DOHH2 (cell line): ENCODE results near the gene PTPRH.

Experiments
- H3F3A ChIP-seq: fragments of 200-600 bp; sonication (generic), shearing (Covaris generic); 2 replicates; pipeline ENCODE4 v1.6.0; 2016; ENCODE audit warnings: antibody characterized with exemption, mild to moderate bottlenecking; ENCODE audit not compliant: control insufficient read depth, insufficient read depth
- H3K27ac ChIP-seq: fragments of 200-600 bp; sonication (generic); 2 replicates; pipeline ENCODE4 v1.5.1; 2014; ENCODE audit warnings: low read depth, mild to moderate bottlenecking, low read length, moderate library complexity
- H3K27me3 ChIP-seq: fragments of 200-600 bp; sonication (generic); 2 replicates; pipeline ENCODE4 v1.6.1; 2014; ENCODE audit warnings: mild to moderate bottlenecking, low read length, mixed read lengths; ENCODE audit not compliant: control insufficient read depth
- H3K36me3 ChIP-seq: fragments of 200-600 bp; sonication (generic); 2 replicates; pipeline ENCODE4 v1.6.1; 2014; ENCODE audit warnings: mild to moderate bottlenecking, low read length, moderate library complexity, mixed read lengths; ENCODE audit not compliant: control insufficient read depth
- H3K4me1 ChIP-seq: fragments of 200-600 bp; sonication (generic); 2 replicates; pipeline ENCODE4 v1.6.1; 2014; ENCODE audit warnings: mild to moderate bottlenecking, low read length, mixed read lengths; ENCODE audit not compliant: control insufficient read depth
- H3K4me2 ChIP-seq: fragments of 200-600 bp; sonication (generic); 2 replicates; pipeline ENCODE4 v1.6.0; 2014; ENCODE audit warnings: mild to moderate bottlenecking, low read length, moderate library complexity
- H3K4me3 ChIP-seq: fragments of 200-600 bp; sonication (generic); 2 replicates; pipeline ENCODE4 v1.5.1; 2014; ENCODE audit warnings: mild to moderate bottlenecking, low read length, mixed read lengths
- H3K79me2 ChIP-seq: fragments of 200-600 bp; sonication (generic); 2 replicates; pipeline ENCODE4 v1.6.1; 2014; ENCODE audit warnings: mild to moderate bottlenecking, low read length, mixed read lengths; ENCODE audit not compliant: control insufficient read depth
- H3K9me2 ChIP-seq: fragments of 200-600 bp; sonication (generic); replicated peaks from 2 replicates; pipeline ENCODE4 v1.6.1; 2014; ENCODE audit warnings: mild to moderate bottlenecking, low read length, mixed read lengths; ENCODE audit not compliant: control insufficient read depth
- H3K9me3 ChIP-seq: fragments of 200-600 bp; sonication (generic); 2 replicates; pipeline ENCODE4 v1.6.1; 2014; ENCODE audit warnings: antibody characterized with exemption, low read length, mixed read lengths; ENCODE audit not compliant: control insufficient read depth, insufficient read depth
- H4K20me1 ChIP-seq: fragments of 200-600 bp; sonication (generic); 2 replicates; pipeline ENCODE4 v1.6.0; 2014; ENCODE audit warnings: low read depth, mild to moderate bottlenecking, antibody characterized with exemption, low read length, moderate library complexity; ENCODE audit not compliant: control insufficient read depth, insufficient read depth
- CTCF ChIP-seq: fragments of 200-600 bp; sonication (generic); IDR thresholded peaks from one replicate; pipeline ENCODE4 v1.5.1; 2014; ENCODE audit warnings: antibody characterized with exemption, mild to moderate bottlenecking, low read depth, low read length; ENCODE audit not compliant: poor library complexity, severe bottlenecking
- EZH2phosphoT487 ChIP-seq: fragments of 200-600 bp; sonication (generic); IDR thresholded peaks from 2 replicates; pipeline ENCODE4 v1.6.1; 2017; ENCODE audit warnings: borderline replicate concordance, mild to moderate bottlenecking, antibody characterized with exemption, low read length, moderate library complexity, mixed read lengths

Gene PTPRH

GRCh38 chr19:55250262-55251036 lies 41.1 kb upstream of the PTPRH start:
- H3K27me3 ChIP-seq = no peaks in the 10 kb centered on the region
- H3F3A ChIP-seq = peaks cover 20% of the 10 kb centered on the region
- peak overlapping the region; percentile 99; the same call in 1 of the 2 replicates for H3K4me2 ChIP-seq
- H3K9me3 ChIP-seq = no peaks in the 10 kb centered on the region
- TF ChIP-seq CTCF (no peak), EZH2phosphoT487 (no peak)
- no peak overlapping the region for H3K4me3 ChIP-seq
- H4K20me1 ChIP-seq = peaks cover 38% of the 10 kb centered on the region; the same call in 1 of the 2 replicates
- H3K4me1 ChIP-seq = peaks cover 42% of the 10 kb centered on the region
- H3K79me2 ChIP-seq = peaks cover 98% of the 10 kb centered on the region
- H3K27ac ChIP-seq = no peak overlapping the region
- H3K36me3 ChIP-seq = peaks cover 94% of the 10 kb centered on the region
- no peaks in the 10 kb centered on the region for H3K9me2 ChIP-seq

DNA sequence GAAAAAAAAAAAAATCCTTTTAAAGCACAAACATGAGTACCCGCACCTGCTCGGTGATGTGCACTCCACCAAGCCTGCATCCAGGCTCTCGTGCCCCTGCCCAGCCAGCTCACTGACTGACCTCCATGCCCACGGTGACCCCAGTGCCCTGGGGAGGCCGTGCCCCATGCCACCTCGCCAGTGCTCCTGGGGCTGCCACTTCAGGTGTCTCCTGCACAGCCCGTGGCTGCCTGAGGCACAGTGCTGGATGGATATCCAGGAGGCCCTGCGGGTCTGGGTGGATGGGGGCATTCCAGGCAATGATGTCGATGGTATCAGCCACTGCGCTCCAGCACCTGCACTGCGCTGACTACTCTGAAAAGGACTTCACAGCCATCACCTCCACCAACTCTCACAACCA lies 40.5 kb upstream of the PTPRH start:
- no peak overlapping the region for H3K27ac ChIP-seq
- H3K9me3 ChIP-seq = no peaks in the 10 kb centered on the region
- H3K4me3 ChIP-seq = no peak overlapping the region
- H3K4me1 ChIP-seq = peaks cover 40% of the 10 kb centered on the region
- H3K36me3 ChIP-seq = peaks cover 94% of the 10 kb centered on the region
- H4K20me1 ChIP-seq = peaks cover 38% of the 10 kb centered on the region; the same call in 1 of the 2 replicates
- H3K4me2 ChIP-seq = no peak overlapping the region
- H3K27me3 ChIP-seq = no peaks in the 10 kb centered on the region
- peaks cover 14% of the 10 kb centered on the region for H3F3A ChIP-seq
- no peak for TF ChIP-seq EZH2phosphoT487
- TF ChIP-seq CTCF = no peak
- peaks cover 93% of the 10 kb centered on the region for H3K79me2 ChIP-seq
- H3K9me2 ChIP-seq = no peaks in the 10 kb centered on the region

DNA sequence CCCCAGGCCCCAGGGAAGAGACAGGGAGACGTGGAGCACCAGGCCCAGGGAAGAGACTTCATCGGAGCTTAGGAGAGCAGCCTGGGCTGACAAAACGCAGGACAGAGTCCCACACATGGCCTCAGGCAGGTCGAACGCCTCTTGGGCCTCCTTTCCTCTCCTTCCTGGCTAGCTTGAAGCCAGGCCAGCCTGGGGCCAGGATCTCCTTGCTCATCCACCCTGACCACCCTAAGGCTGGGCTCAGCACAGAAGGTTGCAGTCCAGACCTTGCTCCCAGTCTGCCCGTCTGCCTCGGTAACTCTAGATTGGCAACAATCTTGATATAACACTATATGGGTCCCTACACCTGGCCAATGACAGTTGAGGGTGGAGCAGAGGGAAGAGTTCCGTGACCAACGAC lies 39.4 kb upstream of the PTPRH start:
- Histone ChIP-seq H3F3A (0 out of 2 replicates have a peak, but pooled peaks cover 4% of the 10 kb centered on the region), H3K4me2 (no peak overlapping the region), H3K27ac (no peak overlapping the region), H3K36me3 (peaks cover 98% of the 10 kb centered on the region), H3K9me2 (no peaks in the 10 kb centered on the region), H3K79me2 (peaks cover 92% of the 10 kb centered on the region), H4K20me1 (peaks cover 38% of the 10 kb centered on the region; the same call in 1 of the 2 replicates), H3K4me1 (peaks cover 29% of the 10 kb centered on the region), H3K27me3 (no peaks in the 10 kb centered on the region), H3K4me3 (no peak overlapping the region), H3K9me3 (no peaks in the 10 kb centered on the region)
- TF ChIP-seq EZH2phosphoT487 (no peak), CTCF (no peak)
